GM19043 (cell line): ENCODE measurements around the gene FAM114A1.

ENCODE experiments used
- ATAC-seq: cut with Tn5 transposase; IDR thresholded peaks from one replicate; pipeline ENCODE4 v1.9.1; 2021; ENCODE audit warnings: low read depth; ENCODE audit not compliant: unreplicated experiment

FAM114A1 gene

GRCh38 chr4:38857354-38858096, 10.1 kb upstream of the FAM114A1 start:
- no peak for ATAC-seq

- ATAC-seq = no peak
Measured at GRCh38 chr4:38858097-38858420, 9.5 kb upstream of the FAM114A1 start.

- ATAC-seq = no peak
Measured at GRCh38 chr4:38859501-38859900, 8.1 kb upstream of the FAM114A1 start.

- no peak for ATAC-seq
Measured at GRCh38 chr4:38860788-38861424, 6.7 kb upstream of the FAM114A1 start.

- no peak for ATAC-seq
Measured at GRCh38 chr4:38861791-38862190, 5.8 kb upstream of the FAM114A1 start.

GRCh38 chr4:38865445-38865844, 2.2 kb upstream of the FAM114A1 start:
- no peak for ATAC-seq

- ATAC-seq = peak; percentile 23
Measured at GRCh38 chr4:38866973-38867477, 581 bp upstream of the FAM114A1 start.

- peak; percentile 18 for ATAC-seq
Measured at GRCh38 chr4:38868059-38868960, 704 bp downstream of the FAM114A1 start.

- ATAC-seq = no peak
Measured at GRCh38 chr4:38869511-38869910, 1.9 kb downstream of the FAM114A1 start.

- no peak for ATAC-seq
Measured at GRCh38 chr4:38870098-38870808, 2.6 kb downstream of the FAM114A1 start.

GRCh38 chr4:38871593-38871992, 4.0 kb downstream of the FAM114A1 start:
- no peak for ATAC-seq

GRCh38 chr4:38872620-38873019, 5.0 kb downstream of the FAM114A1 start:
- ATAC-seq = no peak

- no peak for ATAC-seq
Measured at GRCh38 chr4:38873290-38873944, 5.8 kb downstream of the FAM114A1 start.

- ATAC-seq = no peak
Measured at GRCh38 chr4:38876636-38877035, 9.0 kb downstream of the FAM114A1 start.

GRCh38 chr4:38884254-38884653, 16.6 kb downstream of the FAM114A1 start:
- ATAC-seq = no peak

- no peak for ATAC-seq
Measured at GRCh38 chr4:38889143-38889542, 21.5 kb downstream of the FAM114A1 start.

- ATAC-seq = no peak
Measured at GRCh38 chr4:38891051-38891983, 23.7 kb downstream of the FAM114A1 start.

GRCh38 chr4:38894322-38894982, 26.8 kb downstream of the FAM114A1 start:
- ATAC-seq = no peak
